ENCODE measurements around the gene SYT1. TPM values are rescaled to one million over a fixed set of nuclear protein-coding genes. Genes with fewer than 3 reads are reported as not detected.

The SYT1 gene
- total RNA-seq, 4 donors from 2014 or later, result 4.1 to 10.0 (median 6.7) TPM

GRCh38 chr12:79360286-79360685 lies 495.7 kb downstream of the SYT1 start:
- no peak for TF ChIP-seq POLR2A (IDR thresholded peaks at IDR 0.05; ENCODE audit: low read depth)
- intact Hi-C loops (cut with DNase I), result no loop called here
- H3K27me3 ChIP-seq, result no peaks in the 10 kb centered on the region

GRCh38 chr12:79360936-79361335 lies 496.4 kb downstream of the SYT1 start:
- intact Hi-C loops (cut with DNase I), result no loop called here
- Histone ChIP-seq H3K4me1 (no peaks in the 10 kb centered on the region), H3K27ac (replicated peaks in 1 of 4) (no peak overlapping the region), H3K27me3 (no peaks in the 10 kb centered on the region), H3K4me3 (no peak overlapping the region), H3K36me3 (no peaks in the 10 kb centered on the region), H3K9me3 (no peaks in the 10 kb centered on the region)
- TF ChIP-seq POLR2AphosphoS5 (IDR thresholded peaks at IDR 0.05) (no peak), POLR2A (IDR thresholded peaks at IDR 0.05; ENCODE audit: low read depth) (no peak), CTCF (IDR thresholded peaks at IDR 0.05) (no peak), EP300 (IDR thresholded peaks at IDR 0.05) (no peak)
- no peak for DNase-seq (ENCODE audit: extremely low spot score)

More at GRCh38 chr12:79360286-79360685, 495.7 kb downstream of the SYT1 start:
- Histone ChIP-seq H3K36me3 (no peaks in the 10 kb centered on the region), H3K27ac (replicated peaks in 1 of 4) (no peak overlapping the region), H3K4me3 (no peak overlapping the region), H3K4me1 (no peaks in the 10 kb centered on the region), H3K9me3 (no peaks in the 10 kb centered on the region)
- WGBS, result 69% methylated on average over 1 of the region's 1 CpG
- DNase-seq (ENCODE audit: extremely low spot score), result no peak

GRCh38 chr12:79364197-79364596 lies 499.6 kb downstream of the SYT1 start:
- Histone ChIP-seq H3K36me3 (no peaks in the 10 kb centered on the region), H3K4me1 (no peaks in the 10 kb centered on the region), H3K9me3 (no peaks in the 10 kb centered on the region), H3K27ac (replicated peaks in 1 of 4) (no peak overlapping the region), H3K27me3 (no peaks in the 10 kb centered on the region), H3K4me3 (no peak overlapping the region)
- TF ChIP-seq POLR2A (IDR thresholded peaks at IDR 0.05; ENCODE audit: low read depth), result no peak
- TF ChIP-seq EP300 (IDR thresholded peaks at IDR 0.05), result no peak
- no peak for TF ChIP-seq CTCF (IDR thresholded peaks at IDR 0.05)
- no peak for TF ChIP-seq POLR2AphosphoS5 (IDR thresholded peaks at IDR 0.05)
- WGBS, result 72% methylated on average over 4 of the region's 4 CpGs
- DNase-seq (ENCODE audit: extremely low spot score), result no peak
- intact Hi-C loops (cut with DNase I), result no loop called here

GRCh38 chr12:79366374-79366773 lies 501.8 kb downstream of the SYT1 start:
- WGBS, result 92% methylated on average over 2 of the region's 2 CpGs

GRCh38 chr12:79367032-79367589 lies 502.5 kb downstream of the SYT1 start:
- intact Hi-C loops (cut with DNase I), result no loop called here
- Histone ChIP-seq H3K27me3 (no peaks in the 10 kb centered on the region), H3K9me3 (no peaks in the 10 kb centered on the region), H3K4me1 (no peaks in the 10 kb centered on the region), H3K36me3 (no peaks in the 10 kb centered on the region), H3K27ac (replicated peaks in 1 of 4) (no peak overlapping the region), H3K4me3 (no peak overlapping the region)
- 67% methylated on average over 3 of the region's 3 CpGs for WGBS
- DNase-seq (ENCODE audit: extremely low spot score), result no peak
- no peak for TF ChIP-seq CTCF (IDR thresholded peaks at IDR 0.05)
- no peak for TF ChIP-seq POLR2AphosphoS5 (IDR thresholded peaks at IDR 0.05)
- no peak for TF ChIP-seq EP300 (IDR thresholded peaks at IDR 0.05)
- no peak for TF ChIP-seq POLR2A (IDR thresholded peaks at IDR 0.05; ENCODE audit: low read depth)

More at GRCh38 chr12:79366374-79366773, 501.8 kb downstream of the SYT1 start:
- no peaks in the 10 kb centered on the region for H3K36me3 ChIP-seq
- no peak for DNase-seq (ENCODE audit: extremely low spot score)
- no peak overlapping the region for H3K4me3 ChIP-seq
- H3K27ac ChIP-seq (replicated peaks in 1 of 4), result no peak overlapping the region
- H3K9me3 ChIP-seq, result no peaks in the 10 kb centered on the region
- H3K4me1 ChIP-seq, result no peaks in the 10 kb centered on the region
- TF ChIP-seq POLR2AphosphoS5 (IDR thresholded peaks at IDR 0.05), result no peak
- H3K27me3 ChIP-seq, result no peaks in the 10 kb centered on the region
- intact Hi-C loops (cut with DNase I), result no loop called here

GRCh38 chr12:79370021-79370420 lies 505.4 kb downstream of the SYT1 start:
- no peak for DNase-seq (ENCODE audit: extremely low spot score)

More at GRCh38 chr12:79370021-79370420, 505.4 kb downstream of the SYT1 start:
- no peak overlapping the region for H3K4me3 ChIP-seq
- no peaks in the 10 kb centered on the region for H3K36me3 ChIP-seq
- WGBS, result 71% methylated on average over 2 of the region's 2 CpGs
- H3K9me3 ChIP-seq, result no peaks in the 10 kb centered on the region
- no peaks in the 10 kb centered on the region for H3K27me3 ChIP-seq
- no peaks in the 10 kb centered on the region for H3K4me1 ChIP-seq
- intact Hi-C loops (cut with DNase I), result no loop called here
- TF ChIP-seq EP300 (IDR thresholded peaks at IDR 0.05) (no peak), CTCF (IDR thresholded peaks at IDR 0.05) (no peak), POLR2AphosphoS5 (IDR thresholded peaks at IDR 0.05) (no peak), POLR2A (IDR thresholded peaks at IDR 0.05; ENCODE audit: low read depth) (no peak)
- H3K27ac ChIP-seq (replicated peaks in 1 of 4), result no peak overlapping the region
